Esophagus muscularis mucosa (tissue), 4 donors: Measurements from ENCODE around the gene TCF7L2. TPM values are rescaled to one million over a fixed set of nuclear protein-coding genes. Genes with fewer than 3 reads are reported as not detected.

Experiments used
- DNase-seq: peaks from one replicate; pipeline ENCODE4 v3.0.0-alpha.2; 2017; ENCODE audit errors: extremely low spot score
- H3K27ac ChIP-seq, 4 donors: fragments of 200-600 bp; sonication (generic); replicated peaks in 1 of 4; 1 replicate in 3 of 4; 2 replicates in 1 of 4; pipeline ENCODE4 v1.5.1; 2016 to 2019; ENCODE audit warnings: mild to moderate bottlenecking in 1 of 4
- H3K27me3 ChIP-seq, 4 donors: fragments of 200-600 bp; sonication (generic); one replicate each; pipeline versions ENCODE4 v1.5.1 to v1.6.0; 2016 to 2019
- H3K36me3 ChIP-seq, 4 donors: fragments of 200-600 bp; sonication (generic); one replicate each; pipeline ENCODE4 v1.5.1; 2016 to 2019
- H3K4me1 ChIP-seq, 4 donors: fragments of 200-600 bp; sonication (generic); one replicate each; pipeline ENCODE4 v1.5.1; 2016 to 2019
- H3K4me3 ChIP-seq, 4 donors: fragments of 200-600 bp; sonication (generic); 1 replicate in 2 of 4; 2 replicates in 2 of 4; pipeline ENCODE4 v1.5.1; 2016 to 2019; ENCODE audit warnings: mild to moderate bottlenecking in 4 of 4, moderate library complexity in 1 of 4
- H3K9me3 ChIP-seq, 4 donors: fragments of 200-600 bp; sonication (generic); 1 replicate in 3 of 4; 2 replicates in 1 of 4; pipeline ENCODE4 v1.5.1; 2016 to 2019
- CTCF ChIP-seq, 3 experiments: fragments of 200-600 bp in 2 of 3; fragments of 450-650 bp in 1 of 3; sonication (generic) in 2 of 3; IDR thresholded peaks; one replicate each; pipeline ENCODE4 v1.5.1; 2017 to 2019; ENCODE audit warnings: antibody characterized with exemption in 3 of 3, mild to moderate bottlenecking in 2 of 3, moderate library complexity in 1 of 3
- EP300 ChIP-seq: sonication (generic); formaldehyde crosslinking; IDR thresholded peaks from one replicate; pipeline ENCODE4 v1.6.1; 2017; ENCODE audit warnings: antibody characterized with exemption
- POLR2A ChIP-seq: fragments of 450-650 bp; IDR thresholded peaks from one replicate; pipeline ENCODE4 v1.6.1; 2017; ENCODE audit warnings: antibody characterized with exemption, moderate library complexity, mild to moderate bottlenecking, low read depth
- POLR2AphosphoS5 ChIP-seq, 2 donors: sonication (generic); formaldehyde crosslinking; IDR thresholded peaks; one replicate each; pipeline ENCODE4 v1.6.1; 2017; ENCODE audit warnings: antibody characterized with exemption in 2 of 2
- WGBS: methylation state at CpG from one replicate; pipeline ENCODE4 v1.1.5; 2018; 5-methylcytosine and 5-hydroxymethylcytosine counted together
- intact Hi-C: fragments of 100-400 bp; cut with DNase I; formaldehyde crosslinking; loops from one replicate; pipeline ENCODE4 v1.15.1; 2023
- total RNA-seq, 4 donors: library from RNA; depleted of rRNA; stranded (reverse); fragments of >200 nt; gene quantifications; one replicate each; pipeline versions ENCODE4 v1.1.0 to v1.2.1, GENCODE V29; 2016

The TCF7L2 gene
- total RNA-seq, 4 donors from 2014 or later: 7.8 to 24.1 (median 19.2) TPM

DNA sequence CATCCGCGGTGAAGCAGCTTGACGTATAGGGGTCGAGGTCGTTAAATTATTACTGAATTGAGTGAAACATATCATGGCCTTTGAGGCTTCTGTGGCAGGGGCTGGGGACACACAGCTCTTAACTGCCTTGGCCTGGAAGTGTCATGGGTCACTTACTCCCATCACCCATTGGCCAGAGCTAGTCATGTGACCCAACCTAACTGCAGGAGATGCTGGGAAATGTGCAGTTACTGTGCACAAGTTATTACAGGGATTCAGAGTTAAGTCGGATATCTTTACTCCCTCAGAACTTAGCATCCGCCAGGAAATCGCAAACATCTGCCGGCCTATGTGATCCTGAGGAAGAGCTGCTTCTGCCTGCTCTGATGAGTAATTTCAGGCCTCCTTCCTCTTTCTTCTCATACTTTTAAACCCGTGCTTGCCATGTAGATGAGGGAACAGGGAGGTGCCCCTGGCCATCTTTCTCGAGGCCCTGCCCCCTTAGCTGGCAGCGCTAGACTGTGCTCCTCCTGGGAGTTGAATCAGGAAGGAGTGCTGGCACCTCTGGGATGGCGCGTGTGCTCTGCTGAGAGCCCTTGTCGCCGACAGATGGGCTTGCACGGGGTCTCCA lies 203.6 kb downstream of the TCF7L2 start:
- no peaks in the 10 kb centered on the region for H3K9me3 ChIP-seq
- no peak overlapping the region for H3K27ac ChIP-seq
- peaks cover 0 to 8% (median 3%) of the 10 kb centered on the region in 4 donors for H3K4me1 ChIP-seq
- peaks cover 35 to 98% (median 82%) of the 10 kb centered on the region in 4 donors for H3K36me3 ChIP-seq
- no peak for DNase-seq
- H3K4me3 ChIP-seq: no peak overlapping the region
- TF ChIP-seq EP300 (no peak), CTCF (IDR thresholded peaks at IDR 0.05) (no peak), POLR2AphosphoS5 (IDR thresholded peaks at IDR 0.05) (no peak), POLR2A (no peak)
- intact Hi-C loops: no loop called here
- WGBS: 84% methylated on average over 17 of the region's 17 CpGs
- no peaks in the 10 kb centered on the region for H3K27me3 ChIP-seq

DNA sequence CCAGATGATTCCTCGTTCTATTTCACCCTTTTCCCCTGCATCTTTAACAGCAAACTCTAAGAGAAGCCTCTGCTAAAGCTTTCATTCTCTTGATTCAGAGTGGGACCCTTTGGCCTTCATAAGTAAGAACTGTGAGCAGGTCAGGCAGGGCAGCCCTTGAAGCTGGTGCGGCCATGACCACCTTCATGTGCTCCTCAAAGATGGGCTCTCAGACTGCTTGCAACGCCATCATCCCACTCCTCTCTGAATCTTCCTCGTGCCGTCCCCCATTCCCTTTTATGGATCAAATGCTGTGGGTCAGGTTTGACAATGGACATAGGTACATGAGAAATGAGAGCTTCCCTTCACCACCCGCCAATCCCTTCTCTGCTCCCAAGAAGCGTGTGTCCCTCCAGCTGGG lies 207.4 kb downstream of the TCF7L2 start:
- H3K36me3 ChIP-seq: peaks cover 35 to 86% (median 76%) of the 10 kb centered on the region in 4 donors
- H3K4me3 ChIP-seq: no peak overlapping the region
- 97% methylated on average over 7 of the region's 7 CpGs for WGBS
- TF ChIP-seq POLR2A (no peak), CTCF (IDR thresholded peaks at IDR 0.05) (no peak), EP300 (no peak), POLR2AphosphoS5 (IDR thresholded peaks at IDR 0.05) (no peak)
- no peaks in the 10 kb centered on the region for H3K9me3 ChIP-seq
- no peak overlapping the region for H3K27ac ChIP-seq
- intact Hi-C loops: no loop called here
- H3K4me1 ChIP-seq: peaks cover 0 to 11% (median 4%) of the 10 kb centered on the region in 4 donors
- no peaks in the 10 kb centered on the region for H3K27me3 ChIP-seq
- DNase-seq: no peak

- Histone ChIP-seq H3K27ac (no peak overlapping the region), H3K9me3 (no peaks in the 10 kb centered on the region), H3K4me3 (no peak overlapping the region), H3K27me3 (no peaks in the 10 kb centered on the region), H3K4me1 (peaks cover 0 to 18% (median 11%) of the 10 kb centered on the region in 4 donors), H3K36me3 (peaks cover 28 to 78% (median 71%) of the 10 kb centered on the region in 4 donors)
- DNase-seq: no peak
- WGBS: 53% methylated on average over 3 of the region's 3 CpGs
- intact Hi-C loops: no loop called here
- TF ChIP-seq POLR2A (no peak), CTCF (IDR thresholded peaks at IDR 0.05) (no peak), EP300 (no peak), POLR2AphosphoS5 (IDR thresholded peaks at IDR 0.05) (no peak)
Observed at GRCh38 chr10:113158183-113158582, 208.1 kb downstream of the TCF7L2 start.

GRCh38 chr10:113159563-113159962 lies 209.5 kb downstream of the TCF7L2 start:
- H3K27me3 ChIP-seq: no peaks in the 10 kb centered on the region
- 94% methylated on average over 8 of the region's 8 CpGs for WGBS
- H3K4me3 ChIP-seq: no peak overlapping the region
- DNase-seq: no peak
- TF ChIP-seq CTCF (IDR thresholded peaks at IDR 0.05) (no peak), POLR2A (no peak), POLR2AphosphoS5 (IDR thresholded peaks at IDR 0.05) (no peak), EP300 (no peak)
- intact Hi-C loops: no loop called here
- H3K9me3 ChIP-seq: no peaks in the 10 kb centered on the region
- peaks cover 21 to 65% (median 58%) of the 10 kb centered on the region in 4 donors for H3K36me3 ChIP-seq
- peaks cover 0 to 25% (median 17%) of the 10 kb centered on the region in 4 donors for H3K4me1 ChIP-seq
- H3K27ac ChIP-seq: no peak overlapping the region

- H3K9me3 ChIP-seq: no peaks in the 10 kb centered on the region
- DNase-seq: no peak
- H3K4me1 ChIP-seq: peaks cover 0 to 25% (median 17%) of the 10 kb centered on the region in 4 donors
- H3K4me3 ChIP-seq: no peak overlapping the region
- no peaks in the 10 kb centered on the region for H3K27me3 ChIP-seq
- H3K27ac ChIP-seq: no peak overlapping the region
- peaks cover 22 to 65% (median 58%) of the 10 kb centered on the region in 4 donors for H3K36me3 ChIP-seq
- TF ChIP-seq CTCF (IDR thresholded peaks at IDR 0.05): no peak
- TF ChIP-seq EP300: no peak
- no peak for TF ChIP-seq POLR2AphosphoS5 (IDR thresholded peaks at IDR 0.05)
- intact Hi-C loops: no loop called here
- 88% methylated on average over 10 of the region's 10 CpGs for WGBS
Observed at GRCh38 chr10:113160641-113161040, 210.6 kb downstream of the TCF7L2 start.
